Measurements from ENCODE around the gene PKD1L1. TPM values are rescaled to one million over a fixed set of nuclear protein-coding genes. Genes with fewer than 3 reads are reported as not detected.

Gene PKD1L1
- total RNA-seq, 2 donors from 2014 or later, result 0.40 to 1.2 TPM

- Histone ChIP-seq H3K4me3 (no peak overlapping the region), H3K9ac (ENCODE audit: low read depth in 2 of 2, low read length in 2 of 2) (no peak overlapping the region), H3K4me1 (no peaks in the 10 kb centered on the region), H3K36me3 (no peaks in the 10 kb centered on the region), H3K27ac (no peak overlapping the region), H3K27me3 (no peaks in the 10 kb centered on the region), H3K9me3 (no peaks in the 10 kb centered on the region)
- DNase-seq, result no peak
- intact Hi-C loops (cut with DNase I), result no loop called here
- no peak for TF ChIP-seq CTCF (IDR thresholded peaks at IDR 0.05)
Observed at GRCh38 chr7:47739891-47740290, 208.4 kb downstream of the PKD1L1 start.

GRCh38 chr7:47739301-47739875 lies 208.9 kb downstream of the PKD1L1 start:
- no peak for TF ChIP-seq CTCF (IDR thresholded peaks at IDR 0.05)
- intact Hi-C loops (cut with DNase I), result no loop called here
- Histone ChIP-seq H3K36me3 (no peaks in the 10 kb centered on the region), H3K27ac (no peak overlapping the region), H3K4me1 (no peaks in the 10 kb centered on the region), H3K4me3 (no peak overlapping the region), H3K9me3 (no peaks in the 10 kb centered on the region), H3K27me3 (no peaks in the 10 kb centered on the region), H3K9ac (ENCODE audit: low read depth in 2 of 2, low read length in 2 of 2) (no peak overlapping the region)
- no peak for DNase-seq

GRCh38 chr7:47738563-47739166 lies 209.6 kb downstream of the PKD1L1 start:
- TF ChIP-seq CTCF (IDR thresholded peaks at IDR 0.05), result no peak
- intact Hi-C loops (cut with DNase I), result no loop called here

GRCh38 chr7:47737601-47738000 lies 210.7 kb downstream of the PKD1L1 start:
- no peak overlapping the region for H3K9ac ChIP-seq (ENCODE audit: low read depth in 2 of 2, low read length in 2 of 2)
- H3K4me3 ChIP-seq, result no peak overlapping the region
- no peaks in the 10 kb centered on the region for H3K36me3 ChIP-seq
- no peaks in the 10 kb centered on the region for H3K27me3 ChIP-seq
- intact Hi-C loops (cut with DNase I), result no loop called here
- H3K4me1 ChIP-seq, result no peaks in the 10 kb centered on the region
- TF ChIP-seq CTCF (IDR thresholded peaks at IDR 0.05), result no peak
- H3K9me3 ChIP-seq, result no peaks in the 10 kb centered on the region
- no peak for DNase-seq
- H3K27ac ChIP-seq, result no peak overlapping the region

More at GRCh38 chr7:47738563-47739166, 209.6 kb downstream of the PKD1L1 start:
- Histone ChIP-seq H3K4me3 (no peak overlapping the region), H3K27me3 (no peaks in the 10 kb centered on the region), H3K9ac (ENCODE audit: low read depth in 2 of 2, low read length in 2 of 2) (no peak overlapping the region), H3K4me1 (no peaks in the 10 kb centered on the region), H3K27ac (no peak overlapping the region), H3K9me3 (no peaks in the 10 kb centered on the region), H3K36me3 (no peaks in the 10 kb centered on the region)
- no peak for DNase-seq

- intact Hi-C loops (cut with DNase I), result no loop called here
- no peak overlapping the region for H3K9ac ChIP-seq (ENCODE audit: low read depth in 2 of 2, low read length in 2 of 2)
- no peak for TF ChIP-seq CTCF (IDR thresholded peaks at IDR 0.05)
- no peaks in the 10 kb centered on the region for H3K36me3 ChIP-seq
- no peaks in the 10 kb centered on the region for H3K27me3 ChIP-seq
- no peaks in the 10 kb centered on the region for H3K4me1 ChIP-seq
- H3K9me3 ChIP-seq, result no peaks in the 10 kb centered on the region
- H3K27ac ChIP-seq, result no peak overlapping the region
- no peak overlapping the region for H3K4me3 ChIP-seq
- no peak for DNase-seq
Observed at GRCh38 chr7:47735431-47736345, 212.6 kb downstream of the PKD1L1 start.
